Sciatic nerve (tissue), 2 donors: Measurements from ENCODE around the gene FADS6. TPM values are rescaled to one million over a fixed set of nuclear protein-coding genes. Genes with fewer than 3 reads are reported as not detected.
A peak's percentile ranks its signal among the peaks of the same experiment; 100 is the strongest.

Source experiments
- ATAC-seq: fragments of 200-7000 bp; cut with Tn5 transposase; one replicate; pipeline ENCODE4 v1.9.1; 2020; ENCODE audit warnings: mild to moderate bottlenecking, moderate library complexity
- DNase-seq: peaks from one replicate; pipeline ENCODE4 v3.0.0-alpha.2; 2020; ENCODE audit warnings: low spot score
- intact Hi-C: fragments of 100-400 bp; cut with DNase I; formaldehyde crosslinking; loops from one replicate; pipeline ENCODE4 v1.14.2; 2022
- total RNA-seq: library from RNA; stranded (reverse); fragmentation: NEBNext Ultra II Directional; extraction: Animal tissue kit (Norgen Biotek cat#: 25700); gene quantifications from one replicate; pipeline ENCODE4 v1.2.1, GENCODE V29; 2021
- donor health status: DM: no; HTN: no; CAD: no.
- donor health status: DM: no; HTN: no; CAD: no.

The FADS6 gene
- total RNA-seq, 1 donor from 2014 or later = not detected

GRCh38 chr17:74900208-74900607 lies 6.8 kb upstream of the FADS6 start:
- ATAC-seq = no peak
- DNase-seq = no peak
- intact Hi-C loops = no loop called here

- DNase-seq = no peak
- intact Hi-C loops = no loop called here
- ATAC-seq = no peak
These were observed 5.0 kb upstream of the FADS6 start for GRCh38 chr17:74898376-74898946.

- intact Hi-C loops = loop anchor here (5.0 kb wide), 1 partner anchor 937 kb away; no protein-coding TSS in a partner anchor
- DNase-seq (no peak), ATAC-seq (no peak)
These were observed 671 bp upstream of the FADS6 start for GRCh38 chr17:74893936-74894671.

- ATAC-seq = peak; percentile 30
- DNase-seq = no peak
- intact Hi-C loops = loop anchor here (5.0 kb wide), 1 partner anchor 935 kb away; no protein-coding TSS in a partner anchor
These were observed 1.2 kb downstream of the FADS6 start for GRCh38 chr17:74892013-74892841.

GRCh38 chr17:74890554-74890953 lies 2.9 kb downstream of the FADS6 start:
- DNase-seq (no peak), ATAC-seq (no peak)
- intact Hi-C loops = loop anchor here (5.0 kb wide), 1 partner anchor 933 kb away; no protein-coding TSS in a partner anchor

GRCh38 chr17:74888469-74888868 lies 5.0 kb downstream of the FADS6 start:
- ATAC-seq = no peak
- no peak for DNase-seq
- intact Hi-C loops = no loop called here

- intact Hi-C loops = no loop called here
- DNase-seq (no peak), ATAC-seq (no peak)
These were observed 10.1 kb downstream of the FADS6 start for GRCh38 chr17:74883241-74883745.

- intact Hi-C loops = no loop called here
- ATAC-seq (no peak), DNase-seq (no peak)
These were observed 10.8 kb downstream of the FADS6 start for GRCh38 chr17:74882517-74883240.

- no peak for ATAC-seq
- intact Hi-C loops = no loop called here
- DNase-seq = no peak
These were observed 12.4 kb downstream of the FADS6 start for GRCh38 chr17:74881073-74881472.

- intact Hi-C loops = no loop called here
- DNase-seq = no peak
- ATAC-seq = no peak
These were observed 14.1 kb downstream of the FADS6 start for GRCh38 chr17:74879308-74879707.

GRCh38 chr17:74878658-74879057 lies 14.8 kb downstream of the FADS6 start:
- intact Hi-C loops = no loop called here
- ATAC-seq (no peak), DNase-seq (no peak)

- intact Hi-C loops = no loop called here
- no peak for DNase-seq
- ATAC-seq = no peak
These were observed 15.6 kb downstream of the FADS6 start for GRCh38 chr17:74877592-74878548.

- DNase-seq (no peak), ATAC-seq (no peak)
- intact Hi-C loops = no loop called here
These were observed 17.3 kb downstream of the FADS6 start for GRCh38 chr17:74875977-74876593.

GRCh38 chr17:74875155-74875976 lies 18.1 kb downstream of the FADS6 start:
- ATAC-seq (no peak), DNase-seq (no peak)
- intact Hi-C loops = no loop called here

GRCh38 chr17:74874615-74875037 lies 18.8 kb downstream of the FADS6 start:
- intact Hi-C loops = no loop called here
- DNase-seq = no peak
- no peak for ATAC-seq

- intact Hi-C loops = no loop called here
- ATAC-seq (no peak), DNase-seq (no peak)
These were observed 19.4 kb downstream of the FADS6 start for GRCh38 chr17:74873874-74874614.
